WTC11 (cell line): ENCODE results near the gene SSBP2. TPM values are rescaled to one million over a fixed set of nuclear protein-coding genes. Genes with fewer than 3 reads are reported as not detected.

ENCODE experiments used
- AFF4 ChIP-seq: sonication (generic); formaldehyde crosslinking; IDR thresholded peaks from 2 replicates; pipeline ENCODE4 v1.8.1; 2023; ENCODE audit warnings: mild to moderate bottlenecking, missing genetic modification reagents, borderline replicate concordance
- CREM ChIP-seq: sonication (generic); formaldehyde crosslinking; IDR thresholded peaks from 2 replicates; pipeline ENCODE4 v1.8.1; 2022; ENCODE audit warnings: mild to moderate bottlenecking, missing genetic modification reagents, moderate library complexity
- EMX1 ChIP-seq: fragments of 250-450 bp; sonication (Bioruptor Pico); IDR thresholded peaks from 2 replicates; pipeline ENCODE4 v1.8.0; 2021; ENCODE audit warnings: mild to moderate bottlenecking
- FOXP1 ChIP-seq: sonication (generic); formaldehyde crosslinking; IDR thresholded peaks from 2 replicates; pipeline ENCODE4 v1.8.0; 2022; ENCODE audit warnings: missing genetic modification reagents, mild to moderate bottlenecking, moderate library complexity, borderline replicate concordance
- GABPB1 ChIP-seq: sonication (generic); formaldehyde crosslinking; IDR thresholded peaks from 2 replicates; pipeline ENCODE4 v1.8.1; 2023; ENCODE audit warnings: mild to moderate bottlenecking, missing genetic modification reagents
- GRHL2 ChIP-seq: fragments of 250-450 bp; sonication (Bioruptor Pico); IDR thresholded peaks from 2 replicates; pipeline ENCODE4 v1.8.0; 2022; ENCODE audit warnings: mild to moderate bottlenecking, moderate library complexity; ENCODE audit not compliant: insufficient replicate concordance, severe bottlenecking
- GTF2I ChIP-seq: fragments of 250-450 bp; sonication (Bioruptor Pico); conservative IDR thresholded peaks from 2 replicates; pipeline ENCODE4 v1.4.0; 2021; ENCODE audit warnings: mild to moderate bottlenecking
- KAT7 ChIP-seq: sonication (generic); formaldehyde crosslinking; IDR thresholded peaks from 2 replicates; pipeline ENCODE4 v1.8.1; 2023; ENCODE audit warnings: missing genetic modification reagents, mild to moderate bottlenecking, borderline replicate concordance
- MYBL2 ChIP-seq: sonication (generic); formaldehyde crosslinking; IDR thresholded peaks from 2 replicates; pipeline ENCODE4 v1.8.1; 2023; ENCODE audit warnings: mild to moderate bottlenecking, moderate library complexity, missing genetic modification reagents
- NFYB ChIP-seq: sonication (generic); formaldehyde crosslinking; conservative IDR thresholded peaks from 2 replicates; pipeline ENCODE4 v1.8.0; 2022; ENCODE audit warnings: low read depth, missing genetic modification reagents
- NR1H2 ChIP-seq: sonication (generic); formaldehyde crosslinking; IDR thresholded peaks from 2 replicates; pipeline ENCODE4 v1.9.0; 2021; ENCODE audit warnings: mild to moderate bottlenecking, moderate library complexity, missing genetic modification reagents
- NR2C2 ChIP-seq: sonication (generic); formaldehyde crosslinking; IDR thresholded peaks from 2 replicates; pipeline ENCODE4 v1.8.0; 2022; ENCODE audit warnings: mild to moderate bottlenecking, missing genetic modification reagents
- PRDM15 ChIP-seq: sonication (generic); formaldehyde crosslinking; IDR thresholded peaks from 2 replicates; pipeline ENCODE4 v1.8.0; 2022; ENCODE audit warnings: missing genetic modification reagents
- RELA ChIP-seq: sonication (generic); formaldehyde crosslinking; IDR thresholded peaks from 2 replicates; pipeline ENCODE4 v1.8.1; 2022; ENCODE audit warnings: missing genetic modification reagents, mild to moderate bottlenecking, borderline replicate concordance
- SP1 ChIP-seq: sonication (generic); formaldehyde crosslinking; conservative IDR thresholded peaks from 2 replicates; pipeline ENCODE4 v1.8.1; 2022; ENCODE audit warnings: missing genetic modification reagents
- TEAD1 ChIP-seq: sonication (generic); formaldehyde crosslinking; IDR thresholded peaks from 2 replicates; pipeline ENCODE4 v1.8.0; 2022; ENCODE audit warnings: mild to moderate bottlenecking, missing genetic modification reagents
- ZNF121 ChIP-seq: sonication (generic); formaldehyde crosslinking; IDR thresholded peaks from 2 replicates; pipeline ENCODE4 v1.8.0; 2023; ENCODE audit warnings: missing genetic modification reagents
- ZNF232 ChIP-seq: sonication (generic); formaldehyde crosslinking; IDR thresholded peaks from 2 replicates; pipeline ENCODE4 v1.8.0; 2022; ENCODE audit warnings: mild to moderate bottlenecking, missing genetic modification reagents
- ZNF416 ChIP-seq: fragments of 250-450 bp; sonication (Bioruptor Pico); IDR thresholded peaks from 2 replicates; pipeline ENCODE4 v1.9.0; 2021; ENCODE audit warnings: mild to moderate bottlenecking, inconsistent platforms
- ZNF671 ChIP-seq: fragments of 250-450 bp; sonication (Bioruptor Pico); IDR thresholded peaks from 2 replicates; pipeline ENCODE4 v1.8.0; 2021; ENCODE audit warnings: mild to moderate bottlenecking
- total RNA-seq: library from RNA; stranded (reverse); gene quantifications from 3 replicates; pipeline ENCODE4 v1.2.3, GENCODE V29; 2021
- TF ChIP-seq, protein P1 (sequence below): sonication (generic); formaldehyde crosslinking; IDR thresholded peaks from 2 replicates; pipeline ENCODE4 v1.8.0; 2022; ENCODE audit warnings: mild to moderate bottlenecking, missing genetic modification reagents
- TF ChIP-seq, protein P2 (sequence below): sonication (generic); formaldehyde crosslinking; IDR thresholded peaks from 2 replicates; pipeline ENCODE4 v1.8.1; 2023; ENCODE audit warnings: mild to moderate bottlenecking, moderate library complexity, missing genetic modification reagents
- TF ChIP-seq, protein P3 (sequence below): sonication (generic); formaldehyde crosslinking; IDR thresholded peaks from 2 replicates; pipeline ENCODE4 v1.8.1; 2022; ENCODE audit warnings: missing genetic modification reagents, borderline replicate concordance

Gene SSBP2
- total RNA-seq, 1 experiment from 2014 or later: 24.9 TPM

DNA sequence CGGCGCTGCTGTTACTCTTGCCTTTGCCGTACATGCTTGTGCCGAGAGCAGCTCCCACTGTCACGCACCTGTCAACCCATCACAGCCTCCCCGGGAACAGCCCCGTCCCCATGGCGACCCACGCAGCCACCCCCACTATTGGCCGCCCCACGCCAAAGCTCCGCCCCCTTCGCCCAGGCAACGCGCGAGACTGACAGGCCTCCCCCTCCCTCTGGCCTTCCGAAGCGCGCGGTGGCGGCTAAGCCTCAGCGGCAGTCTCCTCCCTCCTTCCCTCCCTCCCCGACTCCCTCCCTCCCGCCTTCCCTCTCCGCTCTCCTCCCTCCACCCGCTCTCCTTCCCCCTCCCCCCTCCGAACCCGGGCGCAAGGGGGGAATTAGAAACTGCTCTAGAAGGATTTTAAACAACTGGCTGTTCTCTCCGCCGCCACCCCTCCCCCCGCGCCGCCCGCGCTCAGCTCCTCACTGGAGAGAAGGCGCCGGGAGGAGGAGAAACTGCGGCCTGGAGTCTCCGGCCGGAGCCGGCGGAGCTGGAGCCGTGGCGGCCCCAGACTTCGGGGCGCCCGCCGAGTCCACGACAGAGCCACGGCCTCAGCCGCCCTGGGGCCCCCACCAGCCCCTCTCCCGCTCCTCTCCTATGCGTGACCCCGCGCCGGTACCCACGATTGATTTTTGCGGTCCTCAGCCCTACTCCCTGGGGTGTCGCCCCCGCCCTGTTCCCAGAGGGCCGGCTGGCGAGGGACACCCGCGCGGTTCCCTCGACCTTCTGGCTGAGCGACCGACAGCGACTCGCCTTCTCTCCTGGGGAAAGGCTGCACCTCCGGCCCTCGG, at the start of gene SSBP2 (continued):
- peak; percentile 53; the same call in 1 of the 2 replicates for TF ChIP-seq AFF4 (CRISPR knock-in tag)
- peak; percentile 73; the same call in 1 of the 2 replicates for TF ChIP-seq TEAD1 (CRISPR knock-in tag)
- TF ChIP-seq FOXP1 (CRISPR knock-in tag): peak; percentile 60; the same call in 1 of the 2 replicates
- TF ChIP-seq GABPB1 (CRISPR knock-in tag): peak; percentile 42; the same call in 1 of the 2 replicates
- no peak for TF ChIP-seq NFYB (CRISPR knock-in tag)
- 0 out of 2 replicates have a peak, but pooled peaks have one; percentile 63 for TF ChIP-seq CREM (CRISPR knock-in tag)
- 0 out of 2 replicates have a peak, but pooled peaks have one; percentile 46 for TF ChIP-seq MYBL2 (CRISPR knock-in tag)
- peak; percentile 78; the same call in 1 of the 2 replicates for TF ChIP-seq ZNF232 (CRISPR knock-in tag)
- no peak for TF ChIP-seq NR1H2 (CRISPR knock-in tag)
- 0 out of 2 replicates have a peak, but pooled peaks have one; percentile 27 for TF ChIP-seq ZNF671 (CRISPR knock-in tag)
- TF ChIP-seq GRHL2 (CRISPR knock-in tag): no peak
- TF ChIP-seq, protein P1, sequence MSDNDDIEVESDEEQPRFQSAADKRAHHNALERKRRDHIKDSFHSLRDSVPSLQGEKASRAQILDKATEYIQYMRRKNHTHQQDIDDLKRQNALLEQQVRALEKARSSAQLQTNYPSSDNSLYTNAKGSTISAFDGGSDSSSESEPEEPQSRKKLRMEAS (CRISPR knock-in tag): peak; percentile 59; the same call in 1 of the 2 replicates
- 0 out of 2 replicates have a peak, but pooled peaks have one; percentile 6 for TF ChIP-seq EMX1 (CRISPR knock-in tag)
- no peak for TF ChIP-seq RELA (CRISPR knock-in tag)
- TF ChIP-seq NR2C2 (CRISPR knock-in tag): no peak
- 0 out of 2 replicates have a peak, but pooled peaks have one; percentile 13 for TF ChIP-seq ZNF416 (CRISPR knock-in tag)
- TF ChIP-seq, protein P2, sequence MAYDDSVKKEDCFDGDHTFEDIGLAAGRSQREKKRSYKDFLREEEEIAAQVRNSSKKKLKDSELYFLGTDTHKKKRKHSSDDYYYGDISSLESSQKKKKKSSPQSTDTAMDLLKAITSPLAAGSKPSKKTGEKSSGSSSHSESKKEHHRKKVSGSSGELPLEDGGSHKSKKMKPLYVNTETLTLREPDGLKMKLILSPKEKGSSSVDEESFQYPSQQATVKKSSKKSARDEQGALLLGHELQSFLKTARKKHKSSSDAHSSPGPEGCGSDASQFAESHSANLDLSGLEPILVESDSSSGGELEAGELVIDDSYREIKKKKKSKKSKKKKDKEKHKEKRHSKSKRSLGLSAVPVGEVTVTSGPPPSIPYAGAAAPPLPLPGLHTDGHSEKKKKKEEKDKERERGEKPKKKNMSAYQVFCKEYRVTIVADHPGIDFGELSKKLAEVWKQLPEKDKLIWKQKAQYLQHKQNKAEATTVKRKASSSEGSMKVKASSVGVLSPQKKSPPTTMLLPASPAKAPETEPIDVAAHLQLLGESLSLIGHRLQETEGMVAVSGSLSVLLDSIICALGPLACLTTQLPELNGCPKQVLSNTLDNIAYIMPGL (CRISPR knock-in tag): peak; percentile 82
- peak; percentile 98 for TF ChIP-seq PRDM15
- TF ChIP-seq, protein P3, sequence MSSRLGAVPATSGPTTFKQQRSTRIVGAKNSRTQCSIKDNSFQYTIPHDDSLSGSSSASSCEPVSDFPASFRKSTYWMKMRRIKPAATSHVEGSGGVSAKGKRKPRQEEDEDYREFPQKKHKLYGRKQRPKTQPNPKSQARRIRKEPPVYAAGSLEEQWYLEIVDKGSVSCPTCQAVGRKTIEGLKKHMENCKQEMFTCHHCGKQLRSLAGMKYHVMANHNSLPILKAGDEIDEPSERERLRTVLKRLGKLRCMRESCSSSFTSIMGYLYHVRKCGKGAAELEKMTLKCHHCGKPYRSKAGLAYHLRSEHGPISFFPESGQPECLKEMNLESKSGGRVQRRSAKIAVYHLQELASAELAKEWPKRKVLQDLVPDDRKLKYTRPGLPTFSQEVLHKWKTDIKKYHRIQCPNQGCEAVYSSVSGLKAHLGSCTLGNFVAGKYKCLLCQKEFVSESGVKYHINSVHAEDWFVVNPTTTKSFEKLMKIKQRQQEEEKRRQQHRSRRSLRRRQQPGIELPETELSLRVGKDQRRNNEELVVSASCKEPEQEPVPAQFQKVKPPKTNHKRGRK (CRISPR knock-in tag): no peak
- TF ChIP-seq ZNF121 (CRISPR knock-in tag): no peak
- TF ChIP-seq KAT7: peak; percentile 43; the same call in 1 of the 2 replicates
- TF ChIP-seq SP1 (CRISPR knock-in tag): peak; percentile 72
- peak; percentile 81 for TF ChIP-seq GTF2I
